WERI-Rb-1 (cell line): ENCODE measurements around the gene OR10G4.
"Not testable (repeated sequence)": the region's sequence is repeated elsewhere in the genome, so short reads cannot be mapped to it uniquely, and the experiment has no call there.

Experiments used
- DNase-seq: peaks from one replicate; pipeline ENCODE4 v3.0.0-alpha.2; 2020
- H3K27ac ChIP-seq: fragments of 250-450 bp; sonication (Bioruptor Pico); 2 replicates; pipeline ENCODE4 v1.5.1; 2020; ENCODE audit warnings: mild to moderate bottlenecking, moderate library complexity
- H3K27me3 ChIP-seq: fragments of 250-450 bp; sonication (Bioruptor Pico); 2 replicates; pipeline ENCODE4 v1.5.1; 2021; ENCODE audit warnings: mild to moderate bottlenecking, low read depth, moderate library complexity; ENCODE audit not compliant: insufficient read depth, severe bottlenecking
- H3K36me3 ChIP-seq: fragments of 250-450 bp; sonication (Bioruptor Pico); 2 replicates; pipeline ENCODE4 v1.5.1; 2020; ENCODE audit warnings: mild to moderate bottlenecking, moderate library complexity
- H3K4me3 ChIP-seq: 2 replicates; pipeline ENCODE4 v1.5.1; 2011; ENCODE audit warnings: low read depth, mild to moderate bottlenecking, control low read depth, low read length
- H3K9me3 ChIP-seq: fragments of 250-450 bp; sonication (Bioruptor Pico); 2 replicates; pipeline ENCODE4 v1.5.1; 2021; ENCODE audit warnings: mild to moderate bottlenecking, moderate library complexity; ENCODE audit not compliant: severe bottlenecking
- CTCF ChIP-seq: IDR thresholded peaks from 2 replicates; pipeline ENCODE4 v1.5.1; 2011; ENCODE audit warnings: low read depth, mild to moderate bottlenecking, control low read depth, inconsistent platforms, low read length

OR10G4 gene

GRCh38 chr11:123995119-123995518, 17.7 kb upstream of the OR10G4 start, which contains the start of gene OR10G6:
TSS of gene OR10G6 (minus strand) at chr11:123995161. CDS start at chr11:123995161, 0 bp downstream.
- Histone ChIP-seq H3K36me3 (no peaks in the 10 kb centered on the region), H3K9me3 (no peaks in the 10 kb centered on the region), H3K27me3 (no peaks in the 10 kb centered on the region), H3K27ac (no peak within 1 kb of the TSS), H3K4me3 (no peak within 1 kb of the TSS)
- no peak for DNase-seq
- TF ChIP-seq CTCF, result no peak

GRCh38 chr11:124015837-124016236, 3.0 kb downstream of the OR10G4 start:
- H3K4me3 ChIP-seq, H3K36me3 ChIP-seq, H3K9me3 ChIP-seq, H3K27me3 ChIP-seq, DNase-seq, H3K27ac ChIP-seq: not testable (repeated sequence)

- no peak for TF ChIP-seq CTCF
- H3K27me3 ChIP-seq, result no peaks in the 10 kb centered on the region
- no peak for DNase-seq
- H3K9me3 ChIP-seq, result no peaks in the 10 kb centered on the region
- no peak within 1 kb of the TSS for H3K27ac ChIP-seq
- H3K4me3 ChIP-seq, result no peak within 1 kb of the TSS
- no peaks in the 10 kb centered on the region for H3K36me3 ChIP-seq
Observed at GRCh38 chr11:124026498-124026897, 13.7 kb downstream of the OR10G4 start, which contains the start of gene OR10G8. TSS of gene OR10G8 (plus strand) at chr11:124026798. CDS start at chr11:124029623, 2,825 bp downstream.

- no peak for DNase-seq
- Histone ChIP-seq H3K9me3 (no peaks in the 10 kb centered on the region), H3K36me3 (no peaks in the 10 kb centered on the region), H3K27me3 (no peaks in the 10 kb centered on the region), H3K27ac (no peak overlapping the region), H3K4me3 (no peak overlapping the region)
- TF ChIP-seq CTCF, result no peak
Observed at GRCh38 chr11:124036666-124037065, 23.9 kb downstream of the OR10G4 start.

GRCh38 chr11:124039557-124039956, 26.8 kb downstream of the OR10G4 start:
- Histone ChIP-seq H3K27ac (no peak overlapping the region), H3K27me3 (no peaks in the 10 kb centered on the region), H3K9me3 (no peaks in the 10 kb centered on the region), H3K4me3 (no peak overlapping the region), H3K36me3 (no peaks in the 10 kb centered on the region)
- no peak for TF ChIP-seq CTCF
- DNase-seq, result no peak

GRCh38 chr11:124041254-124041653, 28.5 kb downstream of the OR10G4 start, which contains the start of gene OR10G7:
TSS of gene OR10G7 (minus strand) at chr11:124041325. CDS start at chr11:124039001, 2,324 bp downstream.
- no peaks in the 10 kb centered on the region for H3K27me3 ChIP-seq
- no peaks in the 10 kb centered on the region for H3K36me3 ChIP-seq
- no peak for TF ChIP-seq CTCF
- H3K9me3 ChIP-seq, result no peaks in the 10 kb centered on the region
- no peak within 1 kb of the TSS for H3K4me3 ChIP-seq
- H3K27ac ChIP-seq, result no peak within 1 kb of the TSS
- no peak for DNase-seq
